ENCODE results near the gene FNIP2. TPM values are rescaled to one million over a fixed set of nuclear protein-coding genes. Genes with fewer than 3 reads are reported as not detected.

The FNIP2 gene
- total RNA-seq, 2 donors from 2014 or later, result 8.6 to 11.5 TPM

DNA sequence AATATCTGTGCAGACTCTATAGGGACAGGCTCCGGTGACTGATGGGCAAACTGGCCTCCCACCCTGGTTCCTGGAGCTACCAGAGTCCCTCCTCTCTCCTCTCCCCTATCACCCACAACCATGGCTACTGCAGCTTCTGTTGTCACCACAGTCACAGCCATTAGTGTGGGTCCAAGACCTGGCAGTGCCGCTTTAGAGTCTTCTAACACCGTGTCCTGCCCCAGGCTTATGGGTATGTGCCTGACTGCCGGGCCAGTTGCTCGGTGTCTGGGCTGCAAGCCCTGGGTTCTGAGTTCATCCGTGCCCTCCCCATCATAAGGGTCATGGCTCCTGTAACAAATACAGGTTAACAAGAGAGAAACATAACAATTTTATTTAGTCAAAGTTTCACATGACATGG is 85.4 kb downstream of the FNIP2 start:
- Histone ChIP-seq H3K4me3 (ENCODE audit: low read length) (no peak overlapping the region), H3K9me3 (ENCODE audit: control insufficient read depth, low read length) (no peaks in the 10 kb centered on the region), H3K4me1 (ENCODE audit: control insufficient read depth, insufficient read depth, low read length) (no peaks in the 10 kb centered on the region), H3K36me3 (ENCODE audit: control insufficient read depth, insufficient read depth, low read length) (no peaks in the 10 kb centered on the region), H3K27me3 (ENCODE audit: control insufficient read depth, insufficient read depth, low read length, poor library complexity, severe bottlenecking) (no peaks in the 10 kb centered on the region), H3K27ac (ENCODE audit: low read depth, low read length) (no peak overlapping the region), H3K9ac (ENCODE audit: extremely low read depth, low read length, poor library complexity, severe bottlenecking) (no peak overlapping the region)
- 92 to 100% methylated on average over 5 to 6 of the region's 6 CpGs for WGBS, 2 experiments (ENCODE audit: insufficient coverage in 1 of 2, insufficient read length in 1 of 2)
- H3K9me3 Mint-ChIP-seq, result no peaks in the 10 kb centered on the region
- no peak for DNase-seq
- H3K36me3 Mint-ChIP-seq (ENCODE audit: low read depth), result no peaks in the 10 kb centered on the region
- no peak overlapping the region for H3K4me3 Mint-ChIP-seq
- no peak overlapping the region for H3K27ac Mint-ChIP-seq
- H3K4me1 Mint-ChIP-seq, result peaks cover 5% of the 10 kb centered on the region
- TF ChIP-seq, protein P1, sequence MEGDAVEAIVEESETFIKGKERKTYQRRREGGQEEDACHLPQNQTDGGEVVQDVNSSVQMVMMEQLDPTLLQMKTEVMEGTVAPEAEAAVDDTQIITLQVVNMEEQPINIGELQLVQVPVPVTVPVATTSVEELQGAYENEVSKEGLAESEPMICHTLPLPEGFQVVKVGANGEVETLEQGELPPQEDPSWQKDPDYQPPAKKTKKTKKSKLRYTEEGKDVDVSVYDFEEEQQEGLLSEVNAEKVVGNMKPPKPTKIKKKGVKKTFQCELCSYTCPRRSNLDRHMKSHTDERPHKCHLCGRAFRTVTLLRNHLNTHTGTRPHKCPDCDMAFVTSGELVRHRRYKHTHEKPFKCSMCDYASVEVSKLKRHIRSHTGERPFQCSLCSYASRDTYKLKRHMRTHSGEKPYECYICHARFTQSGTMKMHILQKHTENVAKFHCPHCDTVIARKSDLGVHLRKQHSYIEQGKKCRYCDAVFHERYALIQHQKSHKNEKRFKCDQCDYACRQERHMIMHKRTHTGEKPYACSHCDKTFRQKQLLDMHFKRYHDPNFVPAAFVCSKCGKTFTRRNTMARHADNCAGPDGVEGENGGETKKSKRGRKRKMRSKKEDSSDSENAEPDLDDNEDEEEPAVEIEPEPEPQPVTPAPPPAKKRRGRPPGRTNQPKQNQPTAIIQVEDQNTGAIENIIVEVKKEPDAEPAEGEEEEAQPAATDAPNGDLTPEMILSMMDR (conservative IDR thresholded peaks at IDR 0.05), result no peak
- H3K27me3 Mint-ChIP-seq (ENCODE audit: insufficient read depth), result no peaks in the 10 kb centered on the region

DNA sequence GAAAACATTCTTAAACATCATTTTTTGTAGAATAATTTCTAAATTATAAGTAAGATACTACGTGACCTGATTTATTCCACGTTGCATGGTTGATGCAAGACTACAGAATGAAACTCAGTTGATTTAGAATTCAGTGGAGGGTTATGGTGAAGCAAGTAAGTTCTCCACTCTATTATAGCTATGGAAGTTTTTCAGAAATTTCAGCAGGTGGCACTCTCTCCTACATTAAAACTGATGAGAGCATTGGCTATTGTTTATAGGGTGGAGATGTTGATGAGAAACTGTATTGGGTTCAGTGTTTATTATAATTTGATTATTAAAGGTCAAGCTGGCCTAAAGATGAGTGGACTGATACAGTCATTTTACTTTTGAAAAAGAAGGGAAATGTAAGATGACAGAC is 88.0 kb downstream of the FNIP2 start:
- no peaks in the 10 kb centered on the region for H3K27me3 Mint-ChIP-seq (ENCODE audit: insufficient read depth)

DNA sequence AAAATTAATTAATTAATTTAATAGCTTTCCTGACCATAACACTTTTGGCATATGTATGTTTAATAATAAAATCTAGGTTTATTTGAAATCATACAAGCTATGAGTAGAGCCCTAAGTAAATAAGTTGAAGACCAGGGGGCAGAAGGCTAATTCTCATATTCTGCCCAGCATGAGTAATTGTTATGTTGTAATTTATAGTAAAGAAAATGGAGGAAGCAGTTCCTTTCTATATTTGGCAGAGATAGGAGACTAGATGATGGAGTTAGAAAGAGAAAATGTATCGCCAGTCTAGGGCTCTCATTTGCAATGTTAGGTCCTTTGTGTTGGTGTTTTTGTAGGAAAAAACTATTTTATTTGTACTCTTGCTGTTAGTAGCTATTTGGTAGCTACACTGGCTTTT is 89.1 kb downstream of the FNIP2 start:
- Histone ChIP-seq H3K4me1 (ENCODE audit: control insufficient read depth, insufficient read depth, low read length) (no peaks in the 10 kb centered on the region), H3K9ac (ENCODE audit: extremely low read depth, low read length, poor library complexity, severe bottlenecking) (no peak overlapping the region), H3K36me3 (ENCODE audit: control insufficient read depth, insufficient read depth, low read length) (peaks cover 14% of the 10 kb centered on the region), H3K27me3 (ENCODE audit: control insufficient read depth, insufficient read depth, low read length, poor library complexity, severe bottlenecking) (no peaks in the 10 kb centered on the region), H3K9me3 (ENCODE audit: control insufficient read depth, low read length) (no peaks in the 10 kb centered on the region), H3K27ac (ENCODE audit: low read depth, low read length) (no peak overlapping the region), H3K4me3 (ENCODE audit: low read length) (no peak overlapping the region)
- Mint-ChIP-seq H3K9me3 (no peaks in the 10 kb centered on the region), H3K4me1 (no peaks in the 10 kb centered on the region), H3K27ac (no peak overlapping the region), H3K27me3 (ENCODE audit: insufficient read depth) (no peaks in the 10 kb centered on the region), H3K4me3 (no peak overlapping the region), H3K36me3 (ENCODE audit: low read depth) (peaks cover 5% of the 10 kb centered on the region)
- WGBS, 2 experiments (ENCODE audit: insufficient coverage in 1 of 2, insufficient read length in 1 of 2), result 100% methylated on average over 1 of the region's 1 CpG
- TF ChIP-seq, protein P1 (conservative IDR thresholded peaks at IDR 0.05), result no peak
- no peak for DNase-seq

More for the DNA sequence above, 88.0 kb downstream of the FNIP2 start:
- H3K9ac ChIP-seq (ENCODE audit: extremely low read depth, low read length, poor library complexity, severe bottlenecking), result no peak overlapping the region
- H3K27ac ChIP-seq (ENCODE audit: low read depth, low read length), result no peak overlapping the region
- H3K4me3 ChIP-seq (ENCODE audit: low read length), result no peak overlapping the region
- TF ChIP-seq, protein P1 (conservative IDR thresholded peaks at IDR 0.05), result peak; percentile 82
- Mint-ChIP-seq H3K27ac (no peak overlapping the region), H3K36me3 (ENCODE audit: low read depth) (peaks cover 5% of the 10 kb centered on the region), H3K9me3 (no peaks in the 10 kb centered on the region), H3K4me3 (no peak overlapping the region), H3K4me1 (no peaks in the 10 kb centered on the region)
- no peak for DNase-seq
- H3K9me3 ChIP-seq (ENCODE audit: control insufficient read depth, low read length), result no peaks in the 10 kb centered on the region
- 71 to 80% methylated on average over 2 of the region's 2 CpGs for WGBS, 2 experiments (ENCODE audit: insufficient coverage in 1 of 2, insufficient read length in 1 of 2)
- H3K36me3 ChIP-seq (ENCODE audit: control insufficient read depth, insufficient read depth, low read length), result peaks cover 14% of the 10 kb centered on the region
- no peaks in the 10 kb centered on the region for H3K4me1 ChIP-seq (ENCODE audit: control insufficient read depth, insufficient read depth, low read length)
- H3K27me3 ChIP-seq (ENCODE audit: control insufficient read depth, insufficient read depth, low read length, poor library complexity, severe bottlenecking), result no peaks in the 10 kb centered on the region

All from endodermal cell (in vitro differentiated cells).